ENCODE data around the gene TFR2.
A peak's percentile ranks its signal among the peaks of the same experiment; 100 is the strongest.

TFR2 gene

DNA sequence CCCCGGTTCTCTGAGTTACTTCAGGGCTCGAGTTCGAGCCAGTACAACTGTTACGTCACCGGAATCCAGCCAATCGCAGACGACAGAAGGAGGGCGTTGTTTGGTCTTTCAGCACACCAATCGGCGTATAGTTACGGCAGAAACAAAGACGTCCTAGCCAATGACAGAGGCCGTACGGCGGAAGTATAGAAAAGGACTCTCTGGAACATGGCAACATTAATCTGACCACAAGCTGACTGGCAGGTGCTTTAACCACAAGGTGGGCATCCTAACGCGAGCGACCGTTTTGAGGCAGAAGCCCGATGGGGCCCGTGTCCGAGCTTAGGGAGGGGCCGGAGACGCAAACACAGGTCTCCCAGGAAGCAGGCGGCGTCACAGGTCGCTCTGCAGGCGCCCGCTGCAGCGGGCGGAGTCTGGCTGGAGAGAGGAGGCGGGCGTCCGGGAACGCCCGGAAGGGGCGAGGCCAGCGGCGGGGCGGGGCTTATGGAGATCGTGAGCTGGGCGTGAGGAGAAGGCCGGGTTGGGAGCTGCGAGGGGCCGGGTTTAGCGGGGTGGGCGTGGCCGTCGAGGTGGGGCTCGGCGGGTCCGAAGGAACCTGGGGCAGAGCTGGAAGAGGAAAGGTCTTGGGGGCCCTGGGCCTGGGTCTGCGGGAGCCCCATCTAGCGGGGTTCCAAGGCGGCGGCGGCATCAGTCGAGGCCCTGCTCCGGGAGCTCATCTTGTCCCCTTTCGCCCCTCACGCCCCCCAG, 29.2 kb downstream of the TFR2 start, which contains the start of gene MOSPD3:
Gene MOSPD3 (plus strand): TSS at position 558 of the 747 bp plus-strand sequence. CDS start 252 bp downstream, outside the sequence.
- DNase-seq: peak; percentile 99

DNA sequence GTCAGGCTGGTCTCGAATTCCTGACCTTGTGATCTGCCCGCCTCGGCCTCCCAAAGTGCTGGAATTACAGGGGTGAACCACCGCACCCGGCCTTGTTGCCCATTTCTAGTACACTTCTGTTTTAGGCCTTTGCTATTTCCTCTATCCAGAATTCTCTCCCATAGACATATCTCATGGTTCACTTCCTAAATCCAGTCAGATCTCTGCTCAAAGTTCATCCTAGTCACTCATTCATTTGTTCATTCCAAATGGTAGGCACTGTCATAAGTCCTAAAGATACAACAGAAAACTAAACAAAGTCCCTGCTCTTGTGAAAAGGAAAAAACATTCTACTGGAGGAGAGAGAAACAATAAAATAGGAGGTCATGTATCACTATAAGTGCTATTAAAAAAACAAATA, 31.4 kb downstream of the TFR2 start:
- no peak for DNase-seq

DNA sequence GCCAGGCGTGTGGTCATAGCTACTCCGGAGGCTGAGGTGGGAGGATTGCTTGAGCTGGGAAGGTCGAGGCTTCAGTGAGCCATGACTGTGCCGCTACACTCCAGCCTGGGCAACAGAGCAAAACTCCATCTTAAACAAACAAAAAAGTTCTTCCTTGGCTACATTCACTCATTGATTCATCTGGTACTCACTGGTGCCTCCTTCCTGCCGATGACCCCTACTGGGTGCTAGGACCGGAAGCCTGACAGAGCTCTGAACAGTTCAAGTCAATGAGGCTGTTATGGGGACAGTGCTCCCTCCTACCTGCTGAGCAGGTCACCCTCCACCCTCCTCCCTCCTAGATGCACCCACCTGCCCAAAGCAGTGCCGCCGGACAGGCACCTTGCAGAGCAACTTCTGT, 34.2 kb downstream of the TFR2 start:
- no peak for DNase-seq

DNA sequence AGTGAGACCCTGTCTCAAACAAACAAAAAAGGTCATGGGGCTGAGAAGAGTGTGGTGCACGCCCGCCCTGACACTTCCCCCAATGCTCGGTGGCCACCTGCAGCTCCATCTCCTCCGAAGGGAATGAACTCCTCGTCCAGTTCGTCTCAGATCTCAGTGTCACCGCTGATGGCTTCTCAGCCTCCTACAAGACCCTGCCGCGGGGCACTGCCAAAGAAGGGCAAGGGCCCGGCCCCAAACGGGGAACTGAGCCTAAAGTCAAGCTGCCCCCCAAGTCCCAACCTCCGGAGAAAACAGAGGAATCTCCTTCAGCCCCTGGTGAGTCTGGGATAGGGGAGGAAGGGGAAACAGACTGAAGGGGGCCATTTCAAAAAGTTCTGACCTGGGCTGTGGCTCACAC, 35.0 kb downstream of the TFR2 start:
- no peak for DNase-seq

DNA sequence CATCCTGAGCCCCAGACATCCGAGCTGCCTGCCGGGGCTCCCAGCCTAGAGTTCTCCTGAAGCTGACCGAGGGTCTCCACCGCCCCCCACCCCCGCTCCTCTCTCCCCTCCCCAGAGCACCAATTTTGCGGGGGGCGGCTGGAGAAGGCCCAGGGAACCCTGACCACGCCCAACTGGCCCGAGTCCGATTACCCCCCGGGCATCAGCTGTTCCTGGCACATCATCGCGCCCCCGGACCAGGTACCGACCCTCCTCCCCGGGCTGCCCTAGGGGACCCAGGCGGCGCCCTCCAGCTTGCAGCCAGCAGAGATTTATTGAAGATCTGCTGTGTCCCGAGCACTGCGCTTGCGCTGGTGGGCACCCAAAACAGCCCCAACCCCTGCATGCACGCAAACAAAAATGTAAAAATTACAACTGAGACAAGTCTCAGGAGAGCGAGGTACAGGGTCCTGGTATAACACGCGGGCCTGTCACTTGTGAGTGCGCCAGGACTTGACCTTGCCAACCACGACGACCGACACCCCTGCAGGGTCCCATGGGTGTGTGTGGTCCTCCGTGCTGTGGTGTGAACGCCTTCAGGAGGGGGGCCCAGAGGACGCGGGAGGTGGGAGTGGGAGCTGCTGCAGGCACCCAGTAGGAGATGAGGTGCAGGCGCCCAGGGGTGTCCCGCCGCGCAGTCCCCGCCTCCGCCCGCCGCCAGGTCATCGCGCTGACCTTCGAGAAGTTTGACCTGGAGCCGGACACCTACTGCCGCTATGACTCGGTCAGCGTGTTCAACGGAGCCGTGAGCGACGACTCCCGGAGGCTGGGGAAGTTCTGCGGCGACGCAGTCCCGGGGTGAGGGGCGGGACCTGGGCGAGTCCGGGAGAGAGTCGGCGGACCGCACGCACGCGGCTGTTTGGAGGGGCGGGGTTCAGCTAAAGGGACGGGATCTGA, 36.1 kb downstream of the TFR2 start:
- peak; percentile 69 for DNase-seq

DNA sequence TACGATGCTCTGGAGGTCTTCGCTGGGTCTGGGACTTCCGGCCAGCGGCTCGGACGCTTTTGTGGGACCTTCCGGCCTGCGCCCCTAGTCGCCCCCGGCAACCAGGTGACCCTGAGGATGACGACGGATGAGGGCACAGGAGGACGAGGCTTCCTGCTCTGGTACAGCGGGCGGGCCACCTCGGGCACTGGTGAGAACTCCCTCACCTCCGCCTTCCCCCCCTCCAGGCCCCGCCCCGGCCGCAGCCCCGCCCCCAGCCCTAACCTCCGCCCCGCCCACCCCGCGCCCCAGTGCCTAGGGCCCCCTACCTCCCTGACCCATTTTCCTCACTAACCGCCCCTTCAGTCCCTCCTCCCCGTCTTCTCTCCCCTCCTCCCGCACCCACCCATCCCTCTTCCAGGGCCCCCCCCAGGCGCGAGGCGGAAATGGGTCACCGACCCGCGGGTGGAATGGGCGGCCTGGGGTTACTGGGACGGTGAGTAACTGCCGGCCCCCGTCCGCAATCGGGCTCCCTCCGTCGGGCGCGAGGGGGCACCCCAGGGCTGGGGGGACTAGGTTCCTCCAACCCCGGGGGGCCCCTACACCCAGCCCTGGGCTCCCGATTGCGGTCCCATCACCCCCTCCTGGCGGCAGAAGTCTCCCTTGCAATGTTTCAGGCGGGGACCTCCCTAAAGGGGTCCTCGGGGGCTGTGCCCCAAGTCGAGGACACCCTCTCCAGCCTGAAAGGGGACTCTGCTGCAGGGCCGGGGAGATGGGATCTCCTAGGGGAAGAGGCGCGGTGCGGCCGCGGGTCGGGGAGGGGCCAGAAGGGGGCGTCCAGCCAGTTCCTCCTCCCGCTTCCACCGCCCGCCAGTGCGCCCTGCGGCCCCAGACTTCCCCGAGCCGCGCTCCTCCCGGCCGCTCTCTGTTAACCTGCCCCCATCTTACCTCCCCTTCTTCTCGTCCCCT, 37.0 kb downstream of the TFR2 start:
- DNase-seq: peak; percentile 87

DNA sequence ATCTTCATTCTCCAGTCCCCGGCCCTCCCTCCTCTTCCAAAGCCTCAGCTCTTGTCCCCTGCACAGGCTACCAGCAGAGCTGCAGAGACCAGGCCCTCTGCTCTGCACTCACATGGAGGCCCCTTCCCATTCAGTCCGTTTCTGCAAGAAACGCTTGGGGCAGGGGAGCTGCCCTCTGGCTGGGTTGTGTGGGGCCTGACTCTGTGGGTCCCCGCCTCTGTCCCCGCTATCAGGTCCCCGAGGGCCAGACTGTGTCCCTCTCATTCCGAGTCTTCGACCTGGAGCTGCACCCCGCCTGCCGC, 37.7 kb downstream of the TFR2 start:
- DNase-seq: peak; percentile 81

DNA sequence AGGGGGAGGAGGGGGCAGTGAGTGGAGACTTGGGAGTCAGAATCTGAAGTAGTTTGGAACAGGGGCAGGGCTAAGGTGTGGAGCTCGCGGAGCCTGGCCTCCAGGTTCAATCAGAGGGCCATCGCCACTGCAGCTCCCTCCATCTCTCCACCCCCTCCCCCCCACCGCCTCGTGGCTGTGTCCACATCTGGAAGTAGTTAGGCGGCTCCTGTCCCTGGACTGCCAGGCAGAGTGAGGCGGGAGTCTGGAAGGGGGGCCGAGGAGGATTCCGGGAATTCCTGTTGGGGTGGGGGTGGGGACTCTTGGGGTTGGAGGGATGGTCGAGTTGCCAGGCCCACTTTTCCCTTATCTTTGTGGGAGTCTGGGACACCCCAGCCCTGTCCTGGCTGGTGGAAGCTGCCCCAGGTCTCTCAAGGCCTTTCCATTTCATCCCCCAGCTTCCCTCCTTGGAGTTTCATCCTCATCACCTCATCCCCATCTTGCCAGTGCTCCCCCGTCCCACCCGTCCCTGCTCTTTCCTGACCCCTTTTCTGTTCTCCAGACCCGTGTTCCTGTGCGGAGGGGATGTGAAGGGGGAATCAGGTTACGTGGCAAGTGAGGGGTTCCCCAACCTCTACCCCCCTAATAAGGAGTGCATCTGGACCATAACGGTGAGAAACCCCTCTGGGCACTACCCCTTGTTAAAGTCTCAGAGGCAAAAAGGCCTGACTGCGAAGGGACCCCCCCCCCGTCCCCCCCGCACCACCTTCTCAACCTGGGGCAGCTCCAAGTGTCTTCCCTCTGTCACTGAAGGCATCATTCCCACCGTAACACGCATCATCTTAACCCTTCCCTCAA, 38.2 kb downstream of the TFR2 start:
- DNase-seq: peak; percentile 96

DNA sequence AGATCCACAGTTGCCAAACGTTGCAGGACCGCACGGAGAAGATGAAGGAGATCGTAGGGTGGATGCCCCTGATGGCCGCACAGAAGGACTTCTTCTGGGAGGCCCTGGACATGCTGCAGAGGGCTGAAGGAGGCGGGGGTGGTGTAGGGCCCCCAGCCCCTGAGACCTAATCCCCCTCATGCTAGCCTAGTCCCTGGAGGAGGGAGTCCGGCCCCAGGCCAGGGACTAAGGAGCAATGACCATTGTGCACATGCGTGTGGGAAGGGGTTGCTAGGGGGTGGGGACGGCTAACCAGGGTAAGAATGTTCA, 40.7 kb downstream of the TFR2 start:
- no peak for DNase-seq

DNA sequence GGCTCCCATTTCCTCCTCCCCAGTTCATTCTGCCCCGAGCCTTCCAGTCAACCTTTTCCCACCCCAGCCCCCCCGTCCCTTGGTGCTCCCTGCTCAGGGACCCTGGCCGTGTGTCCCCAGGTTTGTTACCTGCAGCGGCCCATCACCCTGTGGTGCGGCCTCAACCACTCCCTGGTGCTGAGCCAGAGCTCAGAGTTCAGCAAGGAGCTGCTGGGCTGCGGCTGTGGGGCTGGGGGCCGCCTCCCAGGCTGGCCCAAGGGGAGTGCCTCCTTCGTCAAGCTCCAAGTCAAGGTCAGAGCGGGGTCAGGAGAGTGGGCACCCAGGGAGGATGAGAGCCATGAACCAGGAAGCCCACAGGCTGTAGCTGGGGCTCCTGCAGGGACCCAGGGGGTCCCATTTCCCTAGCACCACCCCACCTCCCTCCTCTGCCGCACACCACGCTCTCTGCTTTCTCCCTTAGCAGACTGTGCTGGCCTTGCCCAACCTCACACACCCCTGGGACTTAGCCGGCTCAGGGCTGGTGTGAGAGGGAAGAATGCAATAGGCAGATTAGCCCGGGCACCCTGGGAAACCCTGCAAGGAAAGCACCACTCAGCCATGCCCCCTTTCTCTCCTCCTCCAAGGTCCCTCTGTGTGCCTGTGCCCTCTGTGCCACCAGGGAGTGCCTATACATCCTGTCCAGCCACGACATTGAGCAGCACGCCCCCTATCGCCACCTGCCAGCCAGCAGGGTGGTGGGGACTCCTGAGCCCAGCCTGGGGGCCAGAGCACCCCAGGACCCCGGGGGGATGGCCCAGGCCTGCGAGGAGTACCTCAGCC, 41.2 kb downstream of the TFR2 start:
- no peak for DNase-seq

DNA sequence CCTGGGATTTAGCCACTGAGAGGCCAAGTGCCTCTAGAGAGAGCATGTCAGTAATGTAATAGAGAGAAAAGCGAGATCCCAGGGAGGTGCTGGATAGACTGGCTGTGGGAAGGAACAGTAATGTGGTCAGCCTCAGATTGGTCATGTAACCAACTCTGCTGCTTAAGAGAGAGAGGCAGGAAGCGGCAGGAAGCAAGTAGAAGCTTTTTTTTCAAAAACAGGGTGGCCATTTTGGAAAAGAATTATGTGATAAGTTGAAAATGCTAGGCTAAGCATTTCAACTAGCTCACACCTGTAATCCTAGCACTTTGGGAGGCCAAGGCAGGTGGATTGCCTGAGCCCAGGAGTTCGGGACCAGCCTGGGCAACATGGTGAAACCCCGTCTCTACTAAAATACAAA, 42.9 kb downstream of the TFR2 start:
- DNase-seq: no peak

DNA sequence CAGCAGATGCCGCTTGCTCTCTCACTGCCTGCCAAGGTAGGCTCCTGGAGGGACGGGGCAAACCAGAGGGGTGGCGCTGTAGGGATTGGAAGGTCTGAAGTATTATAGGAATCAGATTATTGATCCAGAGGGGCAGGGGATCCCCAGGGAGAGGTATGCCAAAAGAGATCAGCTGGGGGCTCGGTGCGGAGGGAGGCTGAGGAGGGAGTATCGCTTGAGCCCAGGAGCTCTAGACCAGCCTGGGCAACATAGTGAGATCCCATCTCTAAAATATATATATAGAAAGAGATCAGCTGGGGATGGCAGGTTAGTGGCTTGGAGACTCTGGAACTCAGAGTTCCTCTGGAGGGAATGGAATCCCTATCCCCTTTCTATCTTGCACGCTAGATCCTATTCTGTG, 46.2 kb downstream of the TFR2 start:
- DNase-seq: no peak

DNA sequence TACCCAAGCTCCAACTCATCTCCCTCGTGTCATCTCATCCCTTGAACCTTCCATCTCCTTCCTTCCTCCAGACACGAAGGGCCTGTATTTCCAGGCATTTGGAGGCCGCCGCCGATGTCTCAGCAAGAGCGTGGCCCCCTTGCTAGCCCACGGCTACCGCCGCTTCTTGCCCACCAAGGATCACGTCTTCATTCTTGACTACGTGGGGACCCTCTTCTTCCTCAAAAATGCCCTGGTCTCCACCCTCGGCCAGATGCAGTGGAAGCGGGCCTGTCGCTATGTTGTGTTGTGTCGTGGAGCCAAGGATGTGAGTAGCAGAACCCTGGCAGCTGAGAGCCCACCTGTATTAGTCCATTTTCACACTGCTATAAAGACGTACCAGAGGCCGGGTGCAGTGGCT, 49.8 kb downstream of the TFR2 start:
- no peak for DNase-seq

DNA sequence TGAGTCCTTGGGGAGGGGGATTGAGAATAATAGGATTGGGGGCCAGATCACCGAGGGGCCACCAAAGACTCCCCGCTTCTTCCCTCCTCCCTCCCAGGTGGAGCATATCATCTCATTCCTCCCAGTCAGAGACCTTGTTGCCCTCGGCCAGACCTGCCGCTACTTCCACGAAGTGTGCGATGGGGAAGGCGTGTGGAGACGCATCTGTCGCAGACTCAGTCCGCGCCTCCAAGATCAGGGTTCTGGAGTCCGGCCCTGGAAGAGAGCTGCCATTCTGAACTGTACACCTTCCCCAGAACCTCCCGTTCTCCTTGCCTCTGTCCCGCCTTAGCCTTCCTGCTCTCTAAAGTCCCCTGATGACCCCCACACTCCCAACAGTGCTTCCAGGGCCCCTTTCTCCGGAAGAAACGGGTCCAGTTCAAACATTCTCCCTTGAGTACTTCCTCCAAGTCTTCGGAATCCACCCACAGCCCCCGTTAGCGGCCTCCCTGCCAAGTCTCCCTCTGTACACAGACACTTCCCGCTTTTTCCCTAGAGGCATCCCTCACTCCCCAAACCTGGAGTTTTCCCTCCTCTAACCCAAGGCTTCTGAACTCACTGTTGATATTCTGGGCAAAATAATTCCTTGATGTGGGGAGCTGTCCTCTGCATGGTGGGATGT, 51.1 kb downstream of the TFR2 start:
- DNase-seq: no peak

DNA sequence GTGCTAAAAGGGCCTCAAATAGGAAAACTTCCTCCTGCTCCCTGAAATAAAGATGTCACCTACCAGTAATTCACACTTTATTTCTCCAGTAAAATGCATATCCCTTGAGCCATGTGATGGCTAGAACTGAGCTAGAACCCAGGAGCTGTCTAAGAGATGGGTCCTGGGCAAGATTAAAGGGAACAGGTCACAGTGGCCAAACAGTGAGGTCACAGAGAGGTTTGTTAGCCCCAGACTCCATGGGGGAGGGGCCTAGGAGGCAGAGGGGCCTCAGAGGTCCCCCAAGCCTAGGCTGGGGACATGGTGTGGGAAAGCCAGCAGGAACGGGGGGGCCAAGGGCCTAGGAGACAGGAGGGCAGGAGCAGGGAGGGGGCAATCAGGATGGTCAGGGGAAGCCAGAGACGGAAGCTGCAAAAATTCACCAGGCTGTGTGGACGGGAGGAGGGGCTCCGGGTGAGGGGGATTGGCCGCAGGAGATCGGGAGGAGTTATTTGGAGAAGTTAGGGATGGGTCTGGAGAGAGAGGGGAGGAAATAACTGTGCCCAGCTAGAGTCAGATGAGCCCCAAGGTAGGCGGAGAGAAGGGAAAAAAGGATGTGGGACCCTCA, 51.9 kb downstream of the TFR2 start:
- DNase-seq: no peak

DNA sequence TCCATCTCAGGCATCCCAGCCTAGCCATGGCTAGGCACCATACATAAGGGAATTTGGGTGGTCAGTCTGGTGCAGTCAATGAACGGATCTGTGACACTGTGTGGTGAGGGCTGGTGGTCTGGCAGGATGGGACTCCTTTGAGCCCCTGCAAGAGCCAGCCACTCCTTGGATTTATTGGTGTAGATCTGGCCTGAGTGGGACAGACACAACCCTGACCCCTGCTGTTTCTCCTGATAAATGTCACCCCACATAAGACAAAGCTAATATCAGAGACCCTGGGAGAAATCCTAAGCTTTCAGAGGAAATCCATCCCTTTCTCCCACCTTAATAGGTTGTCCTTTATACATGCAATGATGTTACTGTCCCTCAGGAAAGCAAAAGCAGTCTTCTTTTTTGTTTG, 52.9 kb downstream of the TFR2 start:
- no peak for DNase-seq

DNA sequence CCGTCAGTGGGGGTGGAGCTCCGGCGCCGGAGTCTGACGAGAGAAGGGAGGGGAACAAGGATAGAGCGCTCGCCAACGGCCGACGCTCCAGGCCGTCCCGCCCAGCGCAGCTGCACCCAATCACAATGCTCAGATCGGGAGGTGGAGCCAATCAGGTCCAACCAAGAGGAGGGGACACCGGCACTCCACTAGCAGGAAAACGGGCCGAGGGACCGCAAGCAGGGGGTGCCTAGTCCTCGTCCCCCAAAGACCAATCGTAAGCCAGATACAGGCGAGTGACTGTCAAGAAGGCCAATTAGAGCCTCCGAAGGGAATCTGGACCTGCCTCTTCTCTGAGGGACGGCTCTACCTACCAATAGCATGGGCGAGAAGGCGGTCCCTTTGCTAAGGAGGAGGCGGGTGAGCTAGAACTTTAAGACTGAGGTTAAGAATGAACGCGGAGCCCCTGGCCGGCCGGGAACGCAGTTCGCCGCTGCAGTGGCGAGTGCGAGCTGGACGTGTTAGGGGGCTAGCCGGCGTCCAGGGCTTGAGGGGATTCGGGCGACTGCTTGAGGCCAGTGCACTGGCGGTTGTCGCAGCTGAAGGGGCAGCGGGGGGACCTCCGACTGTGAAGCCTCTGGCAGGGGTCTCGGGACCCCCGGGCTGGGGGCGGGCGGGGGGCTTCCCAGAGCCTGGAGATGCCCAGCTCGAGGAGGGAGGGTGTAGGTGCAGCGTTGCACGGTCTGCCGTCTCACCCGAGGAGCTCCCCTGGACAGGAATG, 54.9 kb downstream of the TFR2 start, which contains the start of gene FBXO24:
Gene FBXO24 (plus strand): TSS at position 63 of the 760 bp plus-strand sequence. CDS start 298 bp downstream, at position 361.
- DNase-seq: peak; percentile 100

DNA sequence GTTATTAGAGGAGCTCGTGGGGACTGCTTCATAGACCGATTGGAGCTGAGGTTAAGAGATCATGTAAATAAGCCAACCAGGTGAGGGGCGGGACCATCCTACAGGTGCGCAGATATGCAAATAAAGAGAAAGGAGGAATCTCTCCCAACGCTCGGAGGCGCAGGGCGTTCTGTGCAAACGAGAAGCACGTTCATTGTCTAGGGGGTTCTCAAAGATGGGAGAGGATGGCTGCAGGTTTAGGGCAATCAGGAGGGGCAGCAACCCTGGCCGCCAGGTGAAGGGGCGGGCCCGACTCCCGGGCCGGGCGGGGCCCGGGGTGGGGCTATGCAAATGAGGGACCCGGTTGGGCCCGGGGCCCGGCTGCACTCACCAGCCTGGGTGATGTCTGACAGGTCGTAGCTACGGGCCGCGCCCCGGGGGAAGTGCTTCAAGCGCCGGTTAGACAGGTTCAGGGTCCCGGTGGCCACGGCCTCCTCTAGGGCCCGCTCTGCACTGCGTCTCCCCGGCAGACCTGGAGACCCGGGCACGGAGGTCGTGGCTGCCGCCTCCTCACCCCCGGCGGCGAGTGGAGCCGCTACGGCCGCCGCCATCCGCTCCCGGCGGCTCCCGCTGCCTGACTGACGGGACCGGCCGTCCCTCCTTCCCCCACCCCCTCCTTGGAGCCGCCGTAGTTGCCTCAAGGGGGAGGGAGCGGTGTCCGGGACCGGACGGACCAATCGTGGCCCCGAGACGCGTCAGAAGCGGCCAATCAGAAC, 55.7 kb downstream of the TFR2 start, which contains the start of gene LRCH4:
Gene LRCH4 (minus strand): TSS at position 619 of the 755 bp plus-strand sequence. CDS start 29 bp downstream, at position 590.
- DNase-seq: peak; percentile 82
